Central memory CD8-positive, alpha-beta T cell (primary cell): Measurements from ENCODE around the gene B3GALT2.
"Not testable (repeated sequence)": the region's sequence is repeated elsewhere in the genome, so short reads cannot be mapped to it uniquely, and the experiment has no call there.

ENCODE experiments used
- ATAC-seq: fragments of 150-1000 bp; cut with Tn5 transposase; replicated peaks from 2 replicates; pipeline ENCODE4 v1.10.0; 2022; ENCODE audit warnings: mild to moderate bottlenecking, moderate FRiP score, moderate number of reproducible peaks; ENCODE audit not compliant: poor library complexity, severe bottlenecking; ENCODE audit errors: extremely low read depth
- DNase-seq, 2 donors: peaks; one replicate each; pipeline ENCODE4 v3.0.0; 2021; ENCODE audit warnings: low spot score in 2 of 2
- H3K27ac Mint-ChIP-seq: one replicate; pipeline ENCODE4 v1.8.0; 2022; ENCODE audit warnings: low read depth, mild to moderate bottlenecking, moderate library complexity, mixed read lengths
- H3K27me3 Mint-ChIP-seq: one replicate; pipeline ENCODE4 v1.8.0; 2022; ENCODE audit warnings: mixed read lengths
- H3K36me3 Mint-ChIP-seq: one replicate; pipeline ENCODE4 v1.8.0; 2022; ENCODE audit warnings: mild to moderate bottlenecking, moderate library complexity, mixed read lengths; ENCODE audit not compliant: insufficient read depth
- H3K4me1 Mint-ChIP-seq: one replicate; pipeline ENCODE4 v1.8.0; 2022; ENCODE audit warnings: mixed read lengths
- H3K4me3 Mint-ChIP-seq: one replicate; pipeline ENCODE4 v1.8.0; 2022; ENCODE audit warnings: mild to moderate bottlenecking, moderate library complexity, mixed read lengths
- H3K9me3 Mint-ChIP-seq: one replicate; pipeline ENCODE4 v1.8.0; 2022; ENCODE audit warnings: mixed read lengths

B3GALT2 gene, protein sequence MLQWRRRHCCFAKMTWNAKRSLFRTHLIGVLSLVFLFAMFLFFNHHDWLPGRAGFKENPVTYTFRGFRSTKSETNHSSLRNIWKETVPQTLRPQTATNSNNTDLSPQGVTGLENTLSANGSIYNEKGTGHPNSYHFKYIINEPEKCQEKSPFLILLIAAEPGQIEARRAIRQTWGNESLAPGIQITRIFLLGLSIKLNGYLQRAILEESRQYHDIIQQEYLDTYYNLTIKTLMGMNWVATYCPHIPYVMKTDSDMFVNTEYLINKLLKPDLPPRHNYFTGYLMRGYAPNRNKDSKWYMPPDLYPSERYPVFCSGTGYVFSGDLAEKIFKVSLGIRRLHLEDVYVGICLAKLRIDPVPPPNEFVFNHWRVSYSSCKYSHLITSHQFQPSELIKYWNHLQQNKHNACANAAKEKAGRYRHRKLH

DNA sequence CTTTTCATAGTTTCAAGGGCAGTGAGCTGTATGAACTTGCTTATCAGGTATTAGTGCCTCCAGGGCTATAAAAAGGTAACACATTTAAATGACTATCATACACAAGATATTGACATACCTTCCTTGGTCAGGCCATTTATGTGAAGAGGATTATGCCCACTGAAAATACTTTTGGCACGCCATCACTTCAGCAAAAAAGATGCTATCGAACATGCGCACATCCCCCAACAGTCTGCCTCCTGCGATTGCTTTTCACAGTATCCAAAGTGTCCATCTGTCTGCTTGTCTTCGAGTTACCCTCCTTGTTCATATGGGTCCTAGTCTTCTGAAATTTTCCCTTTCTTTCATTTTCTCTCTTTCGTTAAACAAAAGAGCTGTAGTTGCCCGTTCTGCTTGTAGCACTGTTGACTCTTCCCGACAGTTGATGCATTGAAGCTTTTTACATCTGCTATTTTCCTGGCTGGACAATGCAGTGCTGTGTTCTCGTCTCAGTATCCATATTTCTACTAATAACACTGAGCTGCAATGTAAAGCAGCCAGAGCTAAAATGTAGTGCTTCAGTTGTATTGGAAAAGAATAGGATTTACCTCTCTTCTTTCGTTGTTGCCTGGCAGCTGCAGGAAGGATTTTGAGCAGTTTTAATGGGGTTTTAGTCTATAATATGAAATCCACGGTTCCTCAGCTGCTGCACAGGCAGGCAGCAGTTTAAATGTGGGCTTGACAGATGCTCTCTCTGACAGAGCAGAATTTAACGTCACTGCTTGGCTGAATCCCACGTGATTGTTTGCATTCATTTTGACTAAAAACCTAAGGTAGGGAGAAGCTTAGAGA, at the start of gene B3GALT2:
Gene B3GALT2, minus strand, starts transcription at position 713 of the 831 bp plus-strand sequence. CDS start 5,051 bp downstream, outside the sequence.
- no peak within 1 kb of the TSS for H3K27ac Mint-ChIP-seq
- no peak for ATAC-seq
- H3K36me3 Mint-ChIP-seq = no peaks in the 10 kb centered on the region
- no peak within 1 kb of the TSS for H3K4me3 Mint-ChIP-seq
- no peak for DNase-seq
- H3K4me1 Mint-ChIP-seq = peaks cover 45% of the 10 kb centered on the region
- no peaks in the 10 kb centered on the region for H3K9me3 Mint-ChIP-seq
- no peaks in the 10 kb centered on the region for H3K27me3 Mint-ChIP-seq

DNA sequence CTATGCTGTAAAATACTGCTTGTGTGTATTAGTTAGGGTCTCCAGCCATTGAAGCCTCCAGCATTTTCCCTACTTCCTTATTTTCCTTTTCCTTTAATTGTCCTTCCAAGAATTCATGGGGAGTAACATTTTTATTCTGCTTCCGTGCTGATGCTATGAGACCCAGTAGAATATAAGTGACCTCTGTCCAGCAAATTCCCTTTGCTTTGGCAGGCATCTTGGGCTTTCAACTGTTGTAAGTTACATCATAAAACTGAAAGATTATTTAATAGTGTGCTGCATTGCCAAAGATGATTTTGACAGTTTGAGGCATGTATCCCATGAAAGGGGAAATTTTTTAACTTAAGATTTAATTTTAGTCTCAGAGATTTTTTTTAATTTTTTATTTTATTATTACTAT, 48.1 kb upstream of the B3GALT2 start:
- H3K27me3 Mint-ChIP-seq = no peaks in the 10 kb centered on the region
- H3K36me3 Mint-ChIP-seq = peaks cover 22% of the 10 kb centered on the region
- H3K4me3 Mint-ChIP-seq = no peak overlapping the region
- H3K9me3 Mint-ChIP-seq = no peaks in the 10 kb centered on the region
- DNase-seq = no peak
- H3K27ac Mint-ChIP-seq = no peak overlapping the region
- ATAC-seq = no peak
- peaks cover 14% of the 10 kb centered on the region for H3K4me1 Mint-ChIP-seq

DNA sequence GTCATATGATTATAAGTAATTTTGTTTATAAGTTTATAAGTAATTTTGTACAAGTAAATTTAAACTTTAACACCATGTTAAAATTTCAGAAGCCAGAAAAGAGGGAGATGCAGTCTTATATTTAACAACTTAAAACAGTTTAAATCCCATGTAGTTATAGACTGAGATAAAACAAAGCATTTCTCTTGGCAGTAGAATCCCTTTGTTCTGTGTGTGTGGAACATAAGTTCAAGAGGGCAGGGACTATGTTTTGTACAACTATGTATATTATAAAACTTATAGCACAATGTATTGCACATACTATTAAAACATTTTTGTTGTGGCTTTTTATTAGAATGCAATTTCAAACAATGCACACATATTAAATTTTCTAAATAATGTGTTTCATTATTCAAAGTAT, 44.7 kb upstream of the B3GALT2 start:
- H3K27me3 Mint-ChIP-seq, H3K27ac Mint-ChIP-seq, H3K9me3 Mint-ChIP-seq, ATAC-seq, H3K4me3 Mint-ChIP-seq, DNase-seq: not testable (repeated sequence)
- Mint-ChIP-seq H3K36me3 (peaks cover 17% of the 10 kb centered on the region), H3K4me1 (peaks cover 10% of the 10 kb centered on the region)

DNA sequence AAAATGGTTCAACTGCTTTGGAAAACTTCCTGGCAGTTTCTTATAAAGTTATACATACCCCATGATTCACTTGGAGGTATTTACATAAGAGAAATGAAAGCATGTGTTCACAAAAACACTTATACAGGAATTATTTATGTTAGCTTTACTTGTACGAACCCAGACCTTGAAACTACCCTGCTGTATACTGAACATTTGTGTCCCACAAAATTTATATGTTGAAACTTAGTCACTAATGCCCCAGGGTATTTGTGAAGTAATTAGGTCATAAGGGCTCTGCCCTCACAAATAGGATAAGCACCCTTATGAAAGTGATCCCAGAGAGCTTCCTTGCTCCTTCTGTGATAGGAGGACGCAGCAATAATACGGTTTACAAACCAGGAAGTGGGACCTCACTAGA, 42.7 kb upstream of the B3GALT2 start:
- peaks cover 25% of the 10 kb centered on the region for H3K4me1 Mint-ChIP-seq
- H3K4me3 Mint-ChIP-seq = no peak overlapping the region
- DNase-seq (no peak), ATAC-seq (no peak)
- H3K27ac Mint-ChIP-seq = no peak overlapping the region
- peaks cover 21% of the 10 kb centered on the region for H3K36me3 Mint-ChIP-seq
- no peaks in the 10 kb centered on the region for H3K27me3 Mint-ChIP-seq
- H3K9me3 Mint-ChIP-seq = no peaks in the 10 kb centered on the region

DNA sequence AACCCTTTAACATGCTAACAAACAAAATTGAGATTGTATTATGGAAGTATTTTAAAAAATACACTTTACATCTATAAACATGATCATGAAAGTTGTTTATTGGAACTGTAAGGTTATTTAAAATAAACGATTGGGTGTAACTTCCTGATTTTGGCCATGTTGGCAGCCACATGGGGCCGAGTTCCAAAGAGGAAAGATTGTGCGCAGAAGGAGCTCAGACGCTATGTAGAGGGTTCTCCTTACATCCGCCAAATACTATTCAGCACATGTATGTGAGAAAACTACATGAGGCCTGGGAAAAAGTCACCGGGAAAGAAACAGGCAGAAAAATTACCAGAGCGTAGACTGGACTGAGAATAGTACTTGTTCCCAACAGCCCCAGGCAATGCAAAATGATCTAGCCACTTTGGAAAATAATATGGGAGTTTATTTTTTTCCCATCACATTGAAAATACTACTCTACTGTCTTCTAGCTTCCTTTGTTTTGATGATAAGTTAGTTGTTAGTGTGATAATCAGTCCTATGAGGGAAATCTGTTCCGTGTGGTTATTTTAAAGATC, 35.7 kb upstream of the B3GALT2 start:
- H3K36me3 Mint-ChIP-seq = peaks cover 13% of the 10 kb centered on the region
- no peaks in the 10 kb centered on the region for H3K9me3 Mint-ChIP-seq
- H3K27me3 Mint-ChIP-seq = no peaks in the 10 kb centered on the region
- ATAC-seq (no peak), DNase-seq (no peak)
- H3K4me3 Mint-ChIP-seq = no peak overlapping the region
- no peak overlapping the region for H3K27ac Mint-ChIP-seq
- H3K4me1 Mint-ChIP-seq = peaks cover 40% of the 10 kb centered on the region

DNA sequence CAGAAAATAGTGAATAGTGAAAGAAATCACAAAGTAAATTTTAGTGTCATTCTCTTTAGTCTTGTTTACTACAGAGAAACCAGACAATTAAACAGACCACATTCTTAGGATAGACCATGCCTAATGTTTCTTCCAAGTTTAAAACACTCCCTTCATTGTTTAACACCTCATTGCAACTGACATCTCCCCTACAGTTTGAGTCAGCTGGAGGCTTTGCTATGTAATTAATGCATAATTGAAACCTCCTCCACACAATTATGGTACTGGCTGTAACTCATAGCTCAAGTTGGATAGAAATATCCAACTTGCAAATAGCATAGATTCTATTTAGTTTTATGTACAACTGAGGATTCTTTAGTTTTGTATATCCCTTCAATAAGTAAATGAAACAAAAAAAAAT, 35.2 kb upstream of the B3GALT2 start:
- H3K4me1 Mint-ChIP-seq = peaks cover 35% of the 10 kb centered on the region
- H3K4me3 Mint-ChIP-seq = no peak overlapping the region
- DNase-seq = no peak
- no peak for ATAC-seq
- H3K27ac Mint-ChIP-seq = no peak overlapping the region
- H3K27me3 Mint-ChIP-seq = no peaks in the 10 kb centered on the region
- H3K9me3 Mint-ChIP-seq = no peaks in the 10 kb centered on the region
- peaks cover 13% of the 10 kb centered on the region for H3K36me3 Mint-ChIP-seq

DNA sequence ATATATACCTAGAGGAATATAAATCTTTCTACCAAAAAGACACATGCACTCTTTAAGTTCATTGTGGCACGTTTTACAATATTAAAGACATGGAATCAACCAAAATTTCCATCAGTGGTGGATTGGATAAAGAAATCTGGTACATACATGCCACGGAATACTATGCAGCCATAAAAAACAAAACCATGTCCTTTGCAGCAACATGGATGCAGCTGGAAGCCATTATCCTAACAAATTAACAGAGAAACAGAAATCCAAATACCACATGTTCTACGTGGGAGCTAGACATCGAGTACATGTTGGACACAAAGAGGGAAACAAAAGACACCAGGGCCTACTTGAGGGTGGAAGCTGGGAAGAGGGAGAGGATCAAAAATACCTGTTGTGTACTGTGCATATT, 33.0 kb upstream of the B3GALT2 start:
- H3K9me3 Mint-ChIP-seq = no peaks in the 10 kb centered on the region
- H3K4me3 Mint-ChIP-seq = no peak overlapping the region
- H3K27ac Mint-ChIP-seq = no peak overlapping the region
- H3K27me3 Mint-ChIP-seq = no peaks in the 10 kb centered on the region
- DNase-seq (no peak), ATAC-seq (no peak)
- H3K4me1 Mint-ChIP-seq = peaks cover 22% of the 10 kb centered on the region
- peaks cover 12% of the 10 kb centered on the region for H3K36me3 Mint-ChIP-seq

DNA sequence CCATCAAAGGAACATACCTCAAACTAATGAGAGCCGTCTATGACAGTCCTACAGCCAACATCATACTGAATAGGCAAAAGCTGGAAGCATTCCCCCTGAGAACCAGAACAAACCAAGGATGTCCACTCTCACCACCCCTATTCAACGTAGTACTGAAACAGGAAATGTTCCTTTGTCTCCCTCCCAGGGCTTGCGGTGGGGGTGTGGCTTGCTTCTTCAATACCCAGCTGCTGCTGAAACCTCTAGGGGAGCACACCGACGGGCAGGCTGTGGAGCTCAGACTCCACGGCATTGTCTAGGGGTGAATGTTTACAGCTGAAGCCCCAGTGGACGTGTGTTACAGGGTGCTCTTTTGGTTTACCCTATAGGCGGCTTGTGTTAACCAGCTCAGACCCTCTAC, 30.5 kb upstream of the B3GALT2 start:
- H3K36me3 Mint-ChIP-seq = peaks cover 20% of the 10 kb centered on the region
- H3K9me3 Mint-ChIP-seq = no peaks in the 10 kb centered on the region
- ATAC-seq = no peak
- no peaks in the 10 kb centered on the region for H3K27me3 Mint-ChIP-seq
- H3K4me1 Mint-ChIP-seq = peaks cover 12% of the 10 kb centered on the region
- H3K27ac Mint-ChIP-seq = no peak overlapping the region
- DNase-seq = no peak
- H3K4me3 Mint-ChIP-seq = no peak overlapping the region

DNA sequence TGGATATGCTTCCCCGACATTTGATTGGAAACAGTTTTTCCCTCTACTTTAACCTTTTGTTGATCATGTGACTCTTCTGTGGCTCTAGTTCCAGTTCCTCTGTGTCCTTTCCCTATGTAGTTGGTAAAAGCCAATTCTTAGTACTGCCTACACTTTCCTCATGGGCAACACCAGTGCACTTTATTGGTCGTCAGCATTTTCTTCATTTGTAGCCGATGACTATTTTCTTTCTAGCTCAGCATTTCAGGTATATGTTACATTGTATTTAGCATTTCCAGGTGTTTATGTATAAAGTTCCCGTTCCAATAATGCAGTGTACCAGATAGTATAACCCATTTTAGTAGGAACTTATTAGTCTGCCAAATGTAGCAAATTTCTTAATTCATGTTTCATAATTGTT, 27.6 kb upstream of the B3GALT2 start:
- Mint-ChIP-seq H3K36me3 (peaks cover 21% of the 10 kb centered on the region), H3K27ac (no peak overlapping the region), H3K4me3 (no peak overlapping the region), H3K27me3 (no peaks in the 10 kb centered on the region), H3K4me1 (peaks cover 23% of the 10 kb centered on the region), H3K9me3 (no peaks in the 10 kb centered on the region)
- ATAC-seq = no peak
- DNase-seq = no peak

DNA sequence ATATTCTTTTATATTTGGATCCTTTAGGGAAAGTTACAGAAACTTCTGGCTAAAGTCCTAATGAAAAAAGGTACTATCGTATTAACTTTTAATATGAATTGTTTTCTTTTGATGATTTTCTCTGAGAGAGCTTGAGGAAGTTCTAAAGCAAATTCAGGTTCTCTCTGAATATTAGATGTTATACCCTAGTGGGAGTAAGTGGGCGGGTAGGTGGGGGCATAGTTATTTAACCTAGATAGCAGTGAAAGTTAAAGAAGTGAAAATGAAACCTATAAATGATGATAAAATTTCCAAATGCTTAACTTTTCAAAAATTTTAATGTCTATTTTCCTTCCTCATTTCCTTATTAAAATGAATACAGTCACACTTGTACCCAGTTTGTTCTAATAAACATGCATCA, 26.2 kb upstream of the B3GALT2 start:
- ATAC-seq (no peak), DNase-seq (no peak)
- Mint-ChIP-seq H3K4me1 (peaks cover 29% of the 10 kb centered on the region), H3K9me3 (no peaks in the 10 kb centered on the region), H3K4me3 (no peak overlapping the region), H3K27me3 (no peaks in the 10 kb centered on the region), H3K27ac (no peak overlapping the region), H3K36me3 (peaks cover 21% of the 10 kb centered on the region)

DNA sequence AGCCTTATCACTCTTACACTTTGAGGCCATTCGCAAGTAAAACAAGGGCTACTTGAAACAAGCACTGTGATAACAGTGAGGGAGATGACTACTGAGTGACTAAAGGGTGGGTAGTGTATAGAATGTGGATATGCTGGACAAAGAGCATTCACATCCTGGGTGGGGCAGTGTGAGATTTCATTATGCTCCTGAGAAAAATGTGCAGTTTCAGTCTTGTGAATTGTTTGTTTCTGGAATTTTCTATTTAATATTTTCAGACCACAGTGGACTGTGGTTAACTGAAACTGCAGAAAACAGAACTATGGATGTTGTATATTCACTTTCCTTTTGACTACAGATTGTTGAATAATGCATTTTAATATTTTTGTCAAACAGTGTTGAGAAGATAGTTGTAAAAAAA, 25.1 kb upstream of the B3GALT2 start:
- no peak for ATAC-seq
- no peak for DNase-seq
- peaks cover 29% of the 10 kb centered on the region for H3K4me1 Mint-ChIP-seq

DNA sequence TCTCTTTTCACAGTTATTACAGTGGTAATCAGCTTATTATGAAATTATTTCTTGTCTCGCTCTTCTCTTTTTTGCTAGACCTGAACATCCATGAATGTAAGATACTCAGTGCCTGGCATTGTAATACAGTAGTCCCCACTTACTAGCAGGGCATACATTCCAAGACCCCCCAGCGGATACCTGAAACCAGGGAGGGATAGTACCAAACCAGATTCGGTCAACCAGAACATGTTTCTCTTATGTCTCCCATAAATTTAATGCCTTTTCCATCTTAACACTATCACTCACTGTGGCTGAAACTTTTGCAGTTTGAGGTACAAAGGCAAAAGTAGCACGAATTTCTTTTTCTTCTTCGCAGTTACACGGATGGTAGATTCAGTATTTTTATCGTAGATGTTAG, 24.6 kb upstream of the B3GALT2 start:
- peaks cover 18% of the 10 kb centered on the region for H3K36me3 Mint-ChIP-seq
- no peaks in the 10 kb centered on the region for H3K27me3 Mint-ChIP-seq
- peaks cover 25% of the 10 kb centered on the region for H3K4me1 Mint-ChIP-seq
- ATAC-seq = no peak
- no peak overlapping the region for H3K4me3 Mint-ChIP-seq
- no peak for DNase-seq
- no peaks in the 10 kb centered on the region for H3K9me3 Mint-ChIP-seq
- H3K27ac Mint-ChIP-seq = peak overlapping the region; percentile 48

More for the DNA sequence above, 25.1 kb upstream of the B3GALT2 start:
- no peak overlapping the region for H3K4me3 Mint-ChIP-seq
- no peaks in the 10 kb centered on the region for H3K27me3 Mint-ChIP-seq
- peaks cover 23% of the 10 kb centered on the region for H3K36me3 Mint-ChIP-seq
- H3K27ac Mint-ChIP-seq = peak overlapping the region; percentile 48
- no peaks in the 10 kb centered on the region for H3K9me3 Mint-ChIP-seq
